ENCODE results near the gene CSMD2.

DNA sequence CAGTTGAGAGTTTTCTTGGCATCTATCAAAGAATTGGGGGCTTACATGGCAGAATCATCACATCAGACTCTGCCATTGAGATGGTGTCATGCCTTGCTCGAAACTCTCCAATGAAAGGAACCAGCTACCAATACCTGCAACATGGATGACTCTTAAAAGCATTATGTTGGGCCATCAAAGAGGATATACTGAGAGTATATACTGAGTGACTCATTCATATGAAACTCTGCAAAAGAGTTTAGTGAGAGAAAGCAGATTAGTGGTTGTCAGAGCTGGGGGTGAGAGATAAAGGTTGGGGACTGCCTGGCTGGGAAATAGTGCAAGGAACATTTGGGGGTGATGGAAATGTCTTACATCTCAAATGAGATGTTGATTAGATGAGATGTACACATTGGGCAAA is 315.8 kb downstream of the CSMD2 start:
- no peak for TF ChIP-seq EZH2 (IDR thresholded peaks at IDR 0.05; ENCODE audit: borderline replicate concordance, low read depth, low read length, poor library complexity, severe bottlenecking)
- TF ChIP-seq, protein P1, sequence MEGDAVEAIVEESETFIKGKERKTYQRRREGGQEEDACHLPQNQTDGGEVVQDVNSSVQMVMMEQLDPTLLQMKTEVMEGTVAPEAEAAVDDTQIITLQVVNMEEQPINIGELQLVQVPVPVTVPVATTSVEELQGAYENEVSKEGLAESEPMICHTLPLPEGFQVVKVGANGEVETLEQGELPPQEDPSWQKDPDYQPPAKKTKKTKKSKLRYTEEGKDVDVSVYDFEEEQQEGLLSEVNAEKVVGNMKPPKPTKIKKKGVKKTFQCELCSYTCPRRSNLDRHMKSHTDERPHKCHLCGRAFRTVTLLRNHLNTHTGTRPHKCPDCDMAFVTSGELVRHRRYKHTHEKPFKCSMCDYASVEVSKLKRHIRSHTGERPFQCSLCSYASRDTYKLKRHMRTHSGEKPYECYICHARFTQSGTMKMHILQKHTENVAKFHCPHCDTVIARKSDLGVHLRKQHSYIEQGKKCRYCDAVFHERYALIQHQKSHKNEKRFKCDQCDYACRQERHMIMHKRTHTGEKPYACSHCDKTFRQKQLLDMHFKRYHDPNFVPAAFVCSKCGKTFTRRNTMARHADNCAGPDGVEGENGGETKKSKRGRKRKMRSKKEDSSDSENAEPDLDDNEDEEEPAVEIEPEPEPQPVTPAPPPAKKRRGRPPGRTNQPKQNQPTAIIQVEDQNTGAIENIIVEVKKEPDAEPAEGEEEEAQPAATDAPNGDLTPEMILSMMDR (conservative IDR thresholded peaks at IDR 0.05; ENCODE audit: low read depth, low read length): no peak
